Stimulated activated CD4-positive, alpha-beta T cell treated with anti-CD3 and anti-CD28 coated beads, Interleukin-15, amount 100 ng/mL, for 24 hours (primary cell): Measurements from ENCODE around the gene RGS3.

Source experiments
- DNase-seq: peaks from one replicate; pipeline ENCODE4 v3.0.0-alpha.2; 2020

The RGS3 gene

GRCh38 chr9:113608082-113608685, 144.7 kb downstream of the RGS3 start:
- DNase-seq = no peak

GRCh38 chr9:113609562-113610318, 146.2 kb downstream of the RGS3 start:
- no peak for DNase-seq

- DNase-seq = no peak
Observed at GRCh38 chr9:113611461-113612215, 148.1 kb downstream of the RGS3 start.

GRCh38 chr9:113612216-113612747, 148.8 kb downstream of the RGS3 start:
- DNase-seq = no peak

- no peak for DNase-seq
Observed at GRCh38 chr9:113612828-113613227, 149.3 kb downstream of the RGS3 start.

- DNase-seq = no peak
Observed at GRCh38 chr9:113613815-113614413, 150.4 kb downstream of the RGS3 start.

- DNase-seq = peak; percentile 48
Observed at GRCh38 chr9:113614843-113615648, 151.5 kb downstream of the RGS3 start.

GRCh38 chr9:113616116-113616515, 152.6 kb downstream of the RGS3 start:
- DNase-seq = no peak

- DNase-seq = peak; percentile 49
Observed at GRCh38 chr9:113616621-113617496, 153.3 kb downstream of the RGS3 start.

GRCh38 chr9:113617550-113617949, 154.0 kb downstream of the RGS3 start:
- DNase-seq = no peak

GRCh38 chr9:113618836-113619490, 155.4 kb downstream of the RGS3 start:
- no peak for DNase-seq

GRCh38 chr9:113619491-113620376, 156.2 kb downstream of the RGS3 start:
- no peak for DNase-seq

- DNase-seq = peak; percentile 58
Observed at GRCh38 chr9:113620377-113621161, 157.0 kb downstream of the RGS3 start.

- no peak for DNase-seq
Observed at GRCh38 chr9:113621309-113621791, 157.8 kb downstream of the RGS3 start.

- no peak for DNase-seq
Observed at GRCh38 chr9:113621980-113622379, 158.5 kb downstream of the RGS3 start.

GRCh38 chr9:113622600-113623400, 159.3 kb downstream of the RGS3 start:
- peak; percentile 88 for DNase-seq

- DNase-seq = no peak
Observed at GRCh38 chr9:113623851-113624485, 160.4 kb downstream of the RGS3 start.
